Adrenal gland (tissue), 12 donors: ENCODE measurements around the gene MYL9. TPM values are rescaled to one million over a fixed set of nuclear protein-coding genes. Genes with fewer than 3 reads are reported as not detected.
"Not testable (repeated sequence)": the region's sequence is repeated elsewhere in the genome, so short reads cannot be mapped to it uniquely, and the experiment has no call there.

ENCODE experiments used
- DNase-seq, 7 donors: peaks; one replicate each; pipeline ENCODE4 v3.0.0-alpha.2; 2019 to 2020
- H3K27ac ChIP-seq, 5 donors: fragments of 200-600 bp; sonication (generic) in 4 of 5; 1 replicate in 3 of 5; 2 replicates in 2 of 5; pipeline versions ENCODE4 v1.5.1 to v1.8.0; 2016 to 2020; ENCODE audit warnings: mild to moderate bottlenecking in 1 of 5
- H3K27me3 ChIP-seq: fragments of 200-600 bp; 2 replicates; pipeline ENCODE4 v1.8.0; 2021
- H3K36me3 ChIP-seq, 2 donors: fragments of 200-600 bp; replicated peaks in 1 of 2; 1 replicate in 1 of 2; 2 replicates in 1 of 2; pipeline versions ENCODE4 v1.5.1 to v1.8.0; 2018 to 2022
- H3K4me1 ChIP-seq, 2 donors: fragments of 200-600 bp; replicated peaks in 1 of 2; 1 replicate in 1 of 2; 2 replicates in 1 of 2; pipeline versions ENCODE4 v1.5.1 to v1.8.0; 2018 to 2021
- H3K4me3 ChIP-seq, 4 donors: fragments of 200-600 bp; sonication (generic) in 3 of 4; one replicate each; pipeline ENCODE4 v1.5.1; 2016 to 2018
- H3K9me3 ChIP-seq, 3 donors: fragments of 200-600 bp; sonication (generic) in 1 of 3; replicated peaks in 1 of 3; 1 replicate in 2 of 3; 2 replicates in 1 of 3; pipeline versions ENCODE4 v1.5.1 to v1.8.0; 2016 to 2021
- CTCF ChIP-seq, 6 experiments: fragments of 450-650 bp in 4 of 6; fragments of 200-600 bp in 2 of 6; sonication (generic) in 1 of 6; IDR thresholded peaks; 1 replicate in 5 of 6; 2 replicates in 1 of 6; pipeline versions ENCODE4 v1.5.1 to v1.8.0; 2016 to 2021; ENCODE audit warnings: antibody characterized with exemption in 6 of 6, mild to moderate bottlenecking in 2 of 6, moderate library complexity in 1 of 6
- POLR2A ChIP-seq, 2 donors: fragments of 450-650 bp; IDR thresholded peaks; one replicate each; pipeline ENCODE4 v1.6.1; 2017; ENCODE audit warnings: antibody characterized with exemption in 2 of 2, mild to moderate bottlenecking in 2 of 2, moderate library complexity in 1 of 2
- WGBS, 4 donors: extraction: QIAGEN DNeasy Blood & Tissue Kit in 2 of 4; methylation state at CpG; one replicate each; pipeline versions ENCODE4 v1.1.5 to v1.1.7; 2013 to 2017; 5-methylcytosine and 5-hydroxymethylcytosine counted together
- intact Hi-C, 2 donors: fragments of 100-400 bp; cut with DNase I; formaldehyde crosslinking; loops; one replicate each; pipeline versions ENCODE4 v1.14.1 to v1.15.0; 2022 to 2023
- polyA plus RNA-seq, 3 donors: library from polyadenylated mRNA; stranded (reverse); fragments of 200-250 nt in 2 of 3; fragments of 350-450 nt in 1 of 3; fragmentation: Illumina TruSeq in 1 of 3; extraction: RNeasy Lipid Tissue Mini Kit (QIAGEN cat#74804) in 1 of 3; gene quantifications; one replicate each; pipeline ENCODE4 v1.2.3, GENCODE V29; 2013 to 2014
- total RNA-seq, 9 donors: library from RNA; depleted of rRNA in 4 of 9; stranded (reverse); fragments of >200 nt in 4 of 9; fragments of 120-200 nt in 1 of 9; fragmentation: NEBNext Ultra II Directional in 1 of 9; extraction: Animal tissue kit (Norgen Biotek cat#: 25700) in 1 of 9; gene quantifications; one replicate each; pipeline versions ENCODE4 v1.1.0 to v1.2.4, GENCODE V29; 2013 to 2023
- donor health status: healthy with polysubstance abuse.
- donor health status: Bipolar disorder and iron deficiency.
- donor health status: DM: yes; HTN: yes; CAD: no.
- donor health status: DM: no; HTN: no; CAD: no.
- donor health status: DM: no; HTN: no; CAD: no.
- donor health status: DM: yes; HTN: yes; CAD: no.

MYL9 gene
- total and polyA plus RNA-seq, 12 donors = 241 to 1,967 (median 785) TPM

- Histone ChIP-seq H3K4me3 (no peak overlapping the region), H3K36me3 (peaks cover 0 to 69% of the 10 kb centered on the region in 2 donors), H3K4me1 (no peaks in the 10 kb centered on the region), H3K27me3 (no peaks in the 10 kb centered on the region), H3K27ac (no peak overlapping the region), H3K9me3 (no peaks in the 10 kb centered on the region)
- TF ChIP-seq POLR2A (IDR thresholded peaks at IDR 0.05) (no peak), CTCF (IDR thresholded peaks at IDR 0.05) (no peak)
- 91 to 95% (median 92%) methylated on average over 6 of the region's 6 CpGs for WGBS, 4 donors
- no peak for DNase-seq
- intact Hi-C loops = no loop called here
Measured at GRCh38 chr20:36507746-36508145, 33.6 kb upstream of the MYL9 start.

- Histone ChIP-seq H3K9me3 (no peaks in the 10 kb centered on the region), H3K36me3 (peaks cover 0 to 25% of the 10 kb centered on the region in 2 donors), H3K4me1 (peaks cover 10 to 30% of the 10 kb centered on the region in 2 donors), H3K4me3 (no peak overlapping the region), H3K27me3 (no peaks in the 10 kb centered on the region), H3K27ac (peak overlapping the region in 2 of 5 donors; percentile 77 to 78)
- WGBS, 4 donors = 85 to 90% (median 89%) methylated on average over 17 of the region's 17 CpGs
- DNase-seq = peak in 1 of 7 donors; percentile 32
- TF ChIP-seq POLR2A (IDR thresholded peaks at IDR 0.05) = no peak
- no peak for TF ChIP-seq CTCF (IDR thresholded peaks at IDR 0.05)
- intact Hi-C loops = no loop called here
Measured at GRCh38 chr20:36519012-36519719, 22.2 kb upstream of the MYL9 start.

GRCh38 chr20:36519944-36520343 is 21.4 kb upstream of the MYL9 start:
- WGBS, 4 donors = 69 to 92% (median 83%) methylated on average over 2 of the region's 2 CpGs
- Histone ChIP-seq H3K27me3 (no peaks in the 10 kb centered on the region), H3K4me3 (no peak overlapping the region), H3K4me1 (peaks cover 10 to 30% of the 10 kb centered on the region in 2 donors), H3K27ac (peak overlapping the region; percentile 20 to 78 (median 59)), H3K9me3 (no peaks in the 10 kb centered on the region), H3K36me3 (peaks cover 0 to 33% of the 10 kb centered on the region in 2 donors)
- intact Hi-C loops = loop anchor here in 1 of 2 donors (5.0 kb wide), 1 partner anchor 53 kb away; no protein-coding TSS in a partner anchor
- no peak for DNase-seq
- TF ChIP-seq CTCF (IDR thresholded peaks at IDR 0.05) (no peak), POLR2A (IDR thresholded peaks at IDR 0.05) (no peak)

- no peak for DNase-seq
- no peaks in the 10 kb centered on the region for H3K27me3 ChIP-seq
- H3K36me3 ChIP-seq = peaks cover 0 to 40% of the 10 kb centered on the region in 2 donors
- H3K4me3 ChIP-seq = no peak overlapping the region
- no peak for TF ChIP-seq CTCF (IDR thresholded peaks at IDR 0.05)
- no peak for TF ChIP-seq POLR2A (IDR thresholded peaks at IDR 0.05)
- peaks cover 23 to 44% of the 10 kb centered on the region in 2 donors for H3K4me1 ChIP-seq
- no peaks in the 10 kb centered on the region for H3K9me3 ChIP-seq
- peak overlapping the region in 2 of 5 donors; percentile 55 to 77 for H3K27ac ChIP-seq
- intact Hi-C loops = loop anchor here in 1 of 2 donors (5.0 kb wide), 1 partner anchor 54 kb away; no protein-coding TSS in a partner anchor
- 48 to 66% (median 54%) methylated on average over 1 of the region's 1 CpG for WGBS, 4 donors
Measured at GRCh38 chr20:36521526-36521925, 19.8 kb upstream of the MYL9 start.

GRCh38 chr20:36522412-36522811 is 18.9 kb upstream of the MYL9 start:
- not testable (repeated sequence) for H3K9me3 ChIP-seq, H3K4me3 ChIP-seq, H3K27me3 ChIP-seq, DNase-seq
- WGBS, 4 donors = 87 to 97% (median 88%) methylated on average over 7 of the region's 7 CpGs
- Histone ChIP-seq H3K36me3 (peaks cover 0 to 49% of the 10 kb centered on the region in 2 donors), H3K4me1 (peaks cover 26 to 51% of the 10 kb centered on the region in 2 donors), H3K27ac (peak overlapping the region in 1 of 5 donors; percentile 77)
- intact Hi-C loops = loop anchor here in 1 of 2 donors (5.0 kb wide), 1 partner anchor 55 kb away; no protein-coding TSS in a partner anchor
